NCI-H2227 treated with DMSO at 0.1 percent for 48 hours (cell line): ENCODE data around the gene LOXHD1.
A peak's percentile ranks its signal among the peaks of the same experiment; 100 is the strongest.

Experiments used
- DNase-seq: peaks from one replicate; lab custom pipeline; 2025; lab: John Stamatoyannopoulos, UW

LOXHD1 gene

GRCh38 chr18:46480226-46480625 lies 176.8 kb downstream of the LOXHD1 start:
- DNase-seq = no peak

- DNase-seq = no peak
Measured at GRCh38 chr18:46478796-46479195, 178.2 kb downstream of the LOXHD1 start.

GRCh38 chr18:46477425-46478011 lies 179.5 kb downstream of the LOXHD1 start:
- no peak for DNase-seq

GRCh38 chr18:46475390-46475752 lies 181.6 kb downstream of the LOXHD1 start:
- no peak for DNase-seq

GRCh38 chr18:46474487-46475389 lies 182.3 kb downstream of the LOXHD1 start:
- DNase-seq = no peak

GRCh38 chr18:46471809-46472498 lies 185.1 kb downstream of the LOXHD1 start:
- no peak for DNase-seq

- no peak for DNase-seq
Measured at GRCh38 chr18:46470714-46471113, 186.3 kb downstream of the LOXHD1 start.

- DNase-seq = no peak
Measured at GRCh38 chr18:46469186-46469915, 187.7 kb downstream of the LOXHD1 start.

- DNase-seq = no peak
Measured at GRCh38 chr18:46468426-46469180, 188.4 kb downstream of the LOXHD1 start.

GRCh38 chr18:46466234-46467160 lies 190.5 kb downstream of the LOXHD1 start:
- DNase-seq = peak; percentile 20

- DNase-seq = no peak
Measured at GRCh38 chr18:46464926-46465655, 191.9 kb downstream of the LOXHD1 start.

GRCh38 chr18:46462523-46462922 lies 194.5 kb downstream of the LOXHD1 start:
- no peak for DNase-seq

- no peak for DNase-seq
Measured at GRCh38 chr18:46461993-46462392, 195.0 kb downstream of the LOXHD1 start.

GRCh38 chr18:46460754-46461153 lies 196.3 kb downstream of the LOXHD1 start:
- no peak for DNase-seq

GRCh38 chr18:46459789-46460455 lies 197.1 kb downstream of the LOXHD1 start:
- DNase-seq = no peak

GRCh38 chr18:46458472-46458871 lies 198.5 kb downstream of the LOXHD1 start:
- no peak for DNase-seq

GRCh38 chr18:46456691-46457090 lies 200.3 kb downstream of the LOXHD1 start:
- no peak for DNase-seq

- no peak for DNase-seq
Measured at GRCh38 chr18:46452820-46453219, 204.2 kb downstream of the LOXHD1 start.

GRCh38 chr18:46449499-46449898 lies 207.5 kb downstream of the LOXHD1 start:
- DNase-seq = no peak
